ENCODE data around the gene LRFN4.

Gene LRFN4

DNA sequence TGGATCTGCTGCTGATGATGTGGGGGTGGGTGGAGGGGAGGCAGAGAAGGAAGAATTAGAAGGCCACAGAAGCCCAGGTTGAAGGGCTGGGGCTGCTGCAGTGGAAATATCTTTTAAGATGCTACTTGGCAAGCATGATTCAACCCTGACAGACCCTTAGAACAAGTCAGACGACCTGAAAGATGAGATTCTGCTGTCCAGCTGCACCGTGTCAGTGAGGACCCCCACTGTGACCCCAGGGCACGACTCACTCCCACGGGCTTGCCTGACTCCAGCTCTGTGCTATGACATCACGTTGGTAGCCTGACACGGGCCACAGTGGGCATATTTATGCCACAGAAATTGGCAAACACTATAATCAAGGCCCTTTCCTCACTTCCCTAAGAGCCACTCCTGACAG, 36.0 kb downstream of the LRFN4 start:
- no peak for FAIRE-seq

DNA sequence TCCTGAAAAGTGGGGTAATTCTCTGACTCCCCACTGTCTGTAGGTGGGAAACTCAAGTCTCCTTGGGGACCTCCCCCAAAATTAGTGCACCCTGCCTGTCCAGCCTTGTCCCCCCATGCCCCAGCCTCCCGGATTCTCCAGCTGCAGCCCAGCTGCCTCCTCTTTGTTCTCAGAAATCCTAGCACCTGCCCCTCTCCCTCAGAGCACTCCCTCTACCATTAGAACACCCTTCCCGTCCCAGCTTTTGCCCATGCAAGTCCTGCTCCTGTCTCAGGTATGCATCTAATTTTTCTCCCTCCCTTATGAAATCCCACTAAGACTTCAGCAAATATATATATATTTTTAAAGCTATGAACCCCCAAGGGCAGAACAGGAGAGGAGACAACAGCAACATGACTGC, 37.3 kb downstream of the LRFN4 start:
- FAIRE-seq = no peak

GRCh38 chr11:66901964-66902390, 45.1 kb downstream of the LRFN4 start:
- no peak for FAIRE-seq

DNA sequence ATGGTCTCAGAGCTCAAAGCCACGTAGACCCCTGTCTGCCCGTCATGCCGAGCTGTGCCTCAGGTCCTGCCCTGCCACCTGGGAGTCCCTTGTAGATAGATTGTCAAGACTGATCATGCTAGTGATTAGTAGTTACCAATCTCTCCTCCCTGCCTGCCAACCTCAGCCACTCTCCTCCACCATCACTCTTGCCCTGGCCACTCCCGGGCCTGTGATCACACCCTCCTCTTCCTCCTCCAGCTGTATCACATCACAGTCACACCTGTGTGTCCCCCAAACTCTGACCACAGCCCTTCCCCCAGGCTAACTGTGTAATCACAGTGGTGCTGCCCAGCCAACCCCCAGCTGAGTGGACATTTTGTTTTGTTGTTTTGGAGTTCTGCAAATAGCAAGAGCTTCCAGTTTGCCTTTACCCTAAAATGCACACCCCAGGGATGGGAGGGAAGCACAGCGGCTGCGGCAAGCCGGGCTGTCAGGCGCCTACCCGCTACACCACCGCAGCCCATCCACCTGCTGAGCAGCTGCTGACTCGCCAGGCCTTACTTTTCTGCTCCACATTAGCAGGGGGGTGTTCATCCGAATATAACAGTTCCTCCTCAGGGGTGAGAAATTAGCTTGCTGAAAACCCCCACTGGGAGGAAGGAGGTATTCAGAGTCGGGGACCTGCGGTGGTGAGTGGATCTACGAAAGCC, 45.8 kb downstream of the LRFN4 start:
- no peak for FAIRE-seq

DNA sequence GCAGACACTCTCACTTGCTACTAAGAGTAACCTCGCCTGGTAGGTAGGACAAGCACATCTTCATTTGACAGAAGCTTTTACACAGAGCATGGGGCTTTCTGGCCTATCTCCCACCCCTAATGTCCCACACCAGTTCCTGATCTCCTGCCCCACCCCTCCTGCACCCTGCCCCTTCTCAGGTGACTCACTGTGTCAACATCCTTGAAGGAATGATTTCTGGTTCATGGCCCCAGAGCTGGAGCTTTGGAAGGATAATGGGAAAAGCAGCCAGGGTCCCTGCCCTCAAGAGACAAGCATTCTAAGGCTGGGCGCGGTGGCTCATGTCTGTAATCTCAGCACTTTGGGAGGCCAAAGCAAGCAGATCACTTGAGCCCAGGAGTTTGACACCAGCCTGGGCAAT, 47.2 kb downstream of the LRFN4 start:
- no peak for FAIRE-seq

DNA sequence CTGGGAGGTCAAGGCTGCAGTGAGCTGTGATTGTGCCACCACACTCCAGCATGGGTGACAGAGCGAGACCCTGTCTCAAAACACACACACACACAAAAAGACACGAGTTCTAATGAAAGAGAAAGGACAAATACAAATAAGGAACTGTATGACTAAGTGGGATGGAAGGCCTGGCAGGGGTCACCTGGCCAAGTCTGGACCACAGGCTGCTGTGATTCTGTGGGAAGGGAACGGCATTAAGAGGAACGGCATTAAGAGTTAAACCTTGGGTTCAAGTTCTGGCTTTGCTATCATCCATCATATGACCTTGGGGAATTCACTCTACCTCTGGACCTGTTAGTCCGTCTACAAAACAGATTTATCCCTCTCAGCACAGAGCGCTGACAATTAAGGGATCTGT, 47.7 kb downstream of the LRFN4 start:
- FAIRE-seq = no peak

GRCh38 chr11:66904981-66905521, 48.2 kb downstream of the LRFN4 start:
- FAIRE-seq = no peak

GRCh38 chr11:66905631-66906030, 48.8 kb downstream of the LRFN4 start:
- FAIRE-seq = no peak

DNA sequence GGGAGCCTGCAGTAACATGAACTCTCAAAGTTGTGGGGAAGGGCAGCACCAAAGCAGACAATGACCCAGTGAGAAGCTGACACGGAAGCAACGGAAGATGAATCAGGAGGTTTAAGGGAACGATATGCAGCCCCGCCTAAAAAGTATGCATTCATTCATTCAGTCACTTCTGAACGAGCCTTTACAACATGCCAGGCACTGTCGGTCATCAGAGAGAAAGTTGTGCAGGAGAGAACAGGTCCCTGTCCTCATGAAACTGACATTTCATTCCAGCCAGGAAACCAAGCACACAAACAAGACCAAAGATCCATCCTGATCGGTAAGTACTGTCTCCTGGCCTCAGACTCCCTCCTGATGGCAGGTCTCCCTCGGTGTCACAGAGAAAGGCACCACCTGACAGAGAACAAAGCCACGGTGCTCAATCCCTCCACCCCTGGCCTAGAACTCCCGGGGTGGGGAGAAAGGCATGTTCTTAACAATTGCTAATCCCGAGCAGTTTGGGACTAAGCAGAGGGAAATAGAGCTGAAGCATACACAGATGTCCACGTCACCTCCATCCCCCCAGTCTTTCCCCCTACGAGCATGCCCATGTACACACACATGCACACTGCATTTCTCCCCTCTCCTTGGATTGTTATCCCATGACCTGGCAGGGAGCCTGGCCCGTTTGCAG, 49.3 kb downstream of the LRFN4 start:
- no peak for FAIRE-seq

DNA sequence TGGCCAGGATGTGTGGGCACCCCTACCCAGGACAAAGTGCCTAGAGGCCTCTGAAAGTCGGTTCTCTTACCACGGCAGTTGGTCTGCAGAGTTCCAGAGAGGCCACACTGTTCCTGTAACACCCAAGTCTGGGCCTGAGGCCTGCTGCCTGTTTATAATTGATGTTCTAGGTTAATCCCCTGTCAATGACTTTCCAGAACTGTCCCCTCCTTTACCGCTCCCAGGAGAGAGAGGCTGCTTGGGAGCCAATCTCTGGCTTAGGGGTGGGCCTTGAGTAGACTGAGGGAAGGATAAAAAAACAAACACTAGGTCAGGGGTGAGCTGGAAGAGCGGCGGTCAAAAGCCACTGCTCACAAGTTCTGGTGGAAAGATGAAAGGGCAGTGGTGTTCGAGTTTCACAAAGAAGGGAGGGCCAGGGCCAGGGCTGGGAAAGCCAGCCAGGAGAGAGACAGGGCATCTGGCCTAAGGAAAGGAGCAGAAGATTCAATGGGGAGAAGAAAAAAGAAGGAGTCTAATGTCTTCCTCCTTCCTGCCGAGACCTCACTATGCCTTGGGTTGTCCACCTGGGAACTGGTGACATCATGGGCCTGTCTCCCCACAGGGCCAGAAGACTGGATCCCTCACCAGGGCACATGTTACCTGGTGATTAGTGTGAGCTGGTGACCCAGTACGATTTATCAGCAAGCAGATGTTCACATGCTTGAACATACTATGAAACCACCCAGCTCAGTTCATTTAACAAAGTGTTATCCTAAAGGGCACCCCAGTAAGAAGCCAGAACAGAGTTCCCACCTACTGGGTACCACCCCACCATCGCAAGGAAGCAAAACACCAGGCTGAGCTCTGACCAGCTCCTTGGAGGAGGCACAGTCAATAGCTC, 51.1 kb downstream of the LRFN4 start:
- no peak for FAIRE-seq

- FAIRE-seq = no peak
Observed at GRCh38 chr11:66909181-66909580, 52.3 kb downstream of the LRFN4 start.

GRCh38 chr11:66910016-66910415, 53.2 kb downstream of the LRFN4 start:
- no peak for FAIRE-seq

Measured in colon (tissue), 2 donors.